ENCODE data around the gene PDK1. TPM values are rescaled to one million over a fixed set of nuclear protein-coding genes. Genes with fewer than 3 reads are reported as not detected.
"Not testable (repeated sequence)": the region's sequence is repeated elsewhere in the genome, so short reads cannot be mapped to it uniquely, and the experiment has no call there.

PDK1 gene
- total RNA-seq, 2 donors from 2014 or later: 22.3 to 34.9 TPM

GRCh38 chr2:172537851-172538250 is 18.0 kb upstream of the PDK1 start:
- H3K36me3 Mint-ChIP-seq: peaks cover 20% of the 10 kb centered on the region
- ATAC-seq; H3K4me3 Mint-ChIP-seq; H3K4me1 Mint-ChIP-seq (ENCODE audit: low read depth in 2 of 2); DNase-seq (ENCODE audit: low spot score); H3K27ac Mint-ChIP-seq; H3K9me3 Mint-ChIP-seq; H3K27me3 Mint-ChIP-seq: not testable (repeated sequence)

- Mint-ChIP-seq H3K27ac (no peak overlapping the region), H3K27me3 (peaks cover 0 to 3% of the 10 kb centered on the region in 2 donors), H3K9me3 (no peaks in the 10 kb centered on the region), H3K4me1 (ENCODE audit: low read depth in 2 of 2) (peaks cover 0 to 3% of the 10 kb centered on the region in 2 donors), H3K36me3 (peaks cover 11% of the 10 kb centered on the region), H3K4me3 (no peak overlapping the region)
- ATAC-seq (no peak), DNase-seq (ENCODE audit: low spot score) (no peak)
Measured at GRCh38 chr2:172539767-172540166, 16.1 kb upstream of the PDK1 start.

- H3K4me3 Mint-ChIP-seq: no peak overlapping the region
- H3K36me3 Mint-ChIP-seq: peaks cover 6% of the 10 kb centered on the region
- DNase-seq (ENCODE audit: low spot score) (no peak), ATAC-seq (no peak)
- no peaks in the 10 kb centered on the region for H3K9me3 Mint-ChIP-seq
- peaks cover 0 to 3% of the 10 kb centered on the region in 2 donors for H3K27me3 Mint-ChIP-seq
- H3K4me1 Mint-ChIP-seq (ENCODE audit: low read depth in 2 of 2): peaks cover 0 to 3% of the 10 kb centered on the region in 2 donors
- H3K27ac Mint-ChIP-seq: no peak overlapping the region
Measured at GRCh38 chr2:172540421-172540820, 15.5 kb upstream of the PDK1 start.

GRCh38 chr2:172545408-172546075 is 10.3 kb upstream of the PDK1 start:
- Mint-ChIP-seq H3K4me3 (no peak overlapping the region), H3K27me3 (peaks cover 0 to 3% of the 10 kb centered on the region in 2 donors), H3K27ac (no peak overlapping the region), H3K36me3 (no peaks in the 10 kb centered on the region), H3K4me1 (ENCODE audit: low read depth in 2 of 2) (peaks cover 0 to 6% of the 10 kb centered on the region in 2 donors), H3K9me3 (no peaks in the 10 kb centered on the region)
- ATAC-seq (no peak), DNase-seq (ENCODE audit: low spot score) (no peak)

GRCh38 chr2:172549131-172549530 is 6.8 kb upstream of the PDK1 start:
- H3K27ac Mint-ChIP-seq: no peak overlapping the region
- no peak overlapping the region for H3K4me3 Mint-ChIP-seq
- H3K36me3 Mint-ChIP-seq: no peaks in the 10 kb centered on the region
- H3K4me1 Mint-ChIP-seq (ENCODE audit: low read depth in 2 of 2): peaks cover 0 to 13% of the 10 kb centered on the region in 2 donors
- H3K9me3 Mint-ChIP-seq: no peaks in the 10 kb centered on the region
- H3K27me3 Mint-ChIP-seq: no peaks in the 10 kb centered on the region
- DNase-seq (ENCODE audit: low spot score): no peak
- ATAC-seq: no peak

- not testable (repeated sequence) for H3K4me3 Mint-ChIP-seq
Measured at GRCh38 chr2:172549802-172550201, 6.1 kb upstream of the PDK1 start.

GRCh38 chr2:172550419-172550818 is 5.5 kb upstream of the PDK1 start:
- peaks cover 9 to 21% of the 10 kb centered on the region in 2 donors for H3K4me1 Mint-ChIP-seq (ENCODE audit: low read depth in 2 of 2)
- no peak for ATAC-seq
- no peaks in the 10 kb centered on the region for H3K9me3 Mint-ChIP-seq

More at GRCh38 chr2:172549802-172550201, 6.1 kb upstream of the PDK1 start:
- not testable (repeated sequence) for H3K27me3 Mint-ChIP-seq; H3K9me3 Mint-ChIP-seq; DNase-seq (ENCODE audit: low spot score); H3K27ac Mint-ChIP-seq; ATAC-seq; H3K36me3 Mint-ChIP-seq
- H3K4me1 Mint-ChIP-seq (ENCODE audit: low read depth in 2 of 2): peaks cover 3 to 16% of the 10 kb centered on the region in 2 donors

GRCh38 chr2:172551271-172551670 is 4.6 kb upstream of the PDK1 start:
- ATAC-seq: no peak
- Mint-ChIP-seq H3K27ac (no peak overlapping the region), H3K9me3 (no peaks in the 10 kb centered on the region), H3K36me3 (no peaks in the 10 kb centered on the region), H3K4me1 (ENCODE audit: low read depth in 2 of 2) (peaks cover 11 to 23% of the 10 kb centered on the region in 2 donors), H3K27me3 (no peaks in the 10 kb centered on the region), H3K4me3 (no peak overlapping the region)
- DNase-seq (ENCODE audit: low spot score): no peak

More at GRCh38 chr2:172550419-172550818, 5.5 kb upstream of the PDK1 start:
- Mint-ChIP-seq H3K4me3 (no peak overlapping the region), H3K27me3 (no peaks in the 10 kb centered on the region), H3K36me3 (no peaks in the 10 kb centered on the region), H3K27ac (no peak overlapping the region)
- no peak for DNase-seq (ENCODE audit: low spot score)

- no peak for DNase-seq (ENCODE audit: low spot score)
- H3K9me3 Mint-ChIP-seq: no peaks in the 10 kb centered on the region
- no peaks in the 10 kb centered on the region for H3K27me3 Mint-ChIP-seq
- no peaks in the 10 kb centered on the region for H3K36me3 Mint-ChIP-seq
- H3K4me1 Mint-ChIP-seq (ENCODE audit: low read depth in 2 of 2): peaks cover 24 to 27% of the 10 kb centered on the region in 2 donors
- H3K27ac Mint-ChIP-seq: no peak overlapping the region
- no peak for ATAC-seq
- no peak overlapping the region for H3K4me3 Mint-ChIP-seq
Measured at GRCh38 chr2:172552547-172553291, 3.2 kb upstream of the PDK1 start.

GRCh38 chr2:172554352-172555271 is 1.3 kb upstream of the PDK1 start:
- H3K36me3 Mint-ChIP-seq: no peaks in the 10 kb centered on the region
- ATAC-seq (no peak), DNase-seq (ENCODE audit: low spot score) (no peak)
- no peaks in the 10 kb centered on the region for H3K27me3 Mint-ChIP-seq
- no peaks in the 10 kb centered on the region for H3K9me3 Mint-ChIP-seq
- H3K4me3 Mint-ChIP-seq: peak overlapping the region; percentile 98
- H3K27ac Mint-ChIP-seq: peak overlapping the region; percentile 84 to 89
- H3K4me1 Mint-ChIP-seq (ENCODE audit: low read depth in 2 of 2): peaks cover 26 to 28% of the 10 kb centered on the region in 2 donors

GRCh38 chr2:172555272-172555521 is 693 bp upstream of the PDK1 start:
- DNase-seq (ENCODE audit: low spot score): no peak

GRCh38 chr2:172556284-172557033 is 569 bp downstream of the PDK1 start:
- peak overlapping the region; percentile 84 to 90 for H3K27ac Mint-ChIP-seq
- no peaks in the 10 kb centered on the region for H3K9me3 Mint-ChIP-seq
- H3K4me1 Mint-ChIP-seq (ENCODE audit: low read depth in 2 of 2): peaks cover 25 to 26% of the 10 kb centered on the region in 2 donors
- DNase-seq (ENCODE audit: low spot score): peak; percentile 81
- H3K27me3 Mint-ChIP-seq: no peaks in the 10 kb centered on the region
- peak overlapping the region; percentile 90 for H3K4me3 Mint-ChIP-seq
- no peaks in the 10 kb centered on the region for H3K36me3 Mint-ChIP-seq
- ATAC-seq: peak; percentile 78 to 81

More at GRCh38 chr2:172555272-172555521, 693 bp upstream of the PDK1 start:
- Mint-ChIP-seq H3K27me3 (no peaks in the 10 kb centered on the region), H3K36me3 (no peaks in the 10 kb centered on the region), H3K27ac (peak overlapping the region; percentile 84 to 89), H3K4me1 (ENCODE audit: low read depth in 2 of 2) (peaks cover 26 to 28% of the 10 kb centered on the region in 2 donors), H3K9me3 (no peaks in the 10 kb centered on the region), H3K4me3 (peak overlapping the region; percentile 98)
- ATAC-seq: no peak

GRCh38 chr2:172558372-172558771 is 2.5 kb downstream of the PDK1 start:
- ATAC-seq (no peak), DNase-seq (ENCODE audit: low spot score) (no peak)
- Mint-ChIP-seq H3K9me3 (no peaks in the 10 kb centered on the region), H3K4me3 (peak overlapping the region; percentile 18), H3K4me1 (ENCODE audit: low read depth in 2 of 2) (peaks cover 24 to 26% of the 10 kb centered on the region in 2 donors), H3K27ac (peak overlapping the region in 1 of 2 donors; percentile 90), H3K36me3 (no peaks in the 10 kb centered on the region), H3K27me3 (no peaks in the 10 kb centered on the region)
